GM08714 (cell line): ENCODE data around the gene EPHA10.
"Not testable (repeated sequence)": the region's sequence is repeated elsewhere in the genome, so short reads cannot be mapped to it uniquely, and the experiment has no call there.

ENCODE experiments used
- H3K4me3 ChIP-seq: fragments of 200-500 bp; sonication (Bioruptor generic); 2 replicates; pipeline ENCODE4 v1.5.1; 2014; ENCODE audit warnings: mild to moderate bottlenecking, low read length, inconsistent platforms
- ZNF274 ChIP-seq: IDR thresholded peaks from 2 replicates; pipeline ENCODE4 v1.6.1; 2012; ENCODE audit warnings: mild to moderate bottlenecking, low read depth, low read length

The EPHA10 gene

GRCh38 chr1:37697090-37697489, 67.8 kb downstream of the EPHA10 start:
- H3K4me3 ChIP-seq, result no peak overlapping the region
- TF ChIP-seq ZNF274, result no peak

GRCh38 chr1:37692834-37693175, 72.1 kb downstream of the EPHA10 start:
- H3K4me3 ChIP-seq, result peak overlapping the region; percentile 79
- TF ChIP-seq ZNF274, result no peak

GRCh38 chr1:37692078-37692833, 72.7 kb downstream of the EPHA10 start, which contains the start of gene CDCA8:
CDCA8 (plus strand) TSS chr1:37692516; CDS start chr1:37692691, 175 bp downstream.
- no peak for TF ChIP-seq ZNF274

GRCh38 chr1:37691497-37692077, 73.3 kb downstream of the EPHA10 start:
- TF ChIP-seq ZNF274, result no peak
- H3K4me3 ChIP-seq, result peak overlapping the region; percentile 81; the same call in 1 of the 2 replicates

More at GRCh38 chr1:37692078-37692833, 72.7 kb downstream of the EPHA10 start, which contains the start of gene CDCA8:
- H3K4me3 ChIP-seq, result peak within 1 kb of the TSS; percentile 81

DNA sequence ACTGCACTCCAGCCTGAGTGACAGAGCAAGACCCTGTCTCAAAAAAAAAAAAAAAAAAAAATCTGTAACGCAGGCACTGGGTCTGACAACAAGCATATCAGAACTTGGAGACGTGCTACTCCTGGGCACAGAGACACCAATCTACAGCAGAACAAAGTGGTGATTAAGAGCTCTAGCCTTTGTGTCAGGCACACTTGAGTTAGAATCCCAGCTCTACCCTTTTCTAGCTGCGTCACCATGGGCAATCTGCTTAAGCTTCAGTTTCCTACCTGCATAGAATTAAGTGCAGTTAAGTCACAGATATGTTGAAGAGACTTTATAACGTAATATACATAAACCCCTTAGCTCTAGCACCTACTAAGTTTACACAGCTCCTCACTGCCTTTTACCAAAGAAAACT, 76.0 kb downstream of the EPHA10 start:
- no peak for TF ChIP-seq ZNF274
- H3K4me3 ChIP-seq, result peak overlapping the region; percentile 81

GRCh38 chr1:37687764-37688163, 77.2 kb downstream of the EPHA10 start:
- not testable (repeated sequence) for H3K4me3 ChIP-seq

DNA sequence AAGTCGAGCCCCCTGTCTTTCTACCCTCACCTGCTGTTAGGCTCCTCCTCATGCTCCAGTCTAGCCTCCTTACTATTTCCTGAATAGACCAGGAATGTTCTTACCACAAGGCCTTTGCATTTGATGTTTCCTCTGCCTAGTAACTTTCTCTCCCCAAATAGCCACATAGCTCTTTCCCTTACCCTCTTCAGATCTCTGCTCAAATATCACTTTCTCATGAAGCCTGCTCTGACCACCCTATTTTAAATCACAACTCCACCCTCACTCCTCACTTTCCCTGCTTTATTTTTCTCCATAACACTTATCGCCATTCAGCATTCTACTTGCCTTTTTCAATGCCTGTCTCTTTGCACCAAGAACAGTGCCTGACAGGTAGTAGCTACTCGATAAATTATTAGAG, 79.2 kb downstream of the EPHA10 start:
- no peak for TF ChIP-seq ZNF274
- no peak overlapping the region for H3K4me3 ChIP-seq

DNA sequence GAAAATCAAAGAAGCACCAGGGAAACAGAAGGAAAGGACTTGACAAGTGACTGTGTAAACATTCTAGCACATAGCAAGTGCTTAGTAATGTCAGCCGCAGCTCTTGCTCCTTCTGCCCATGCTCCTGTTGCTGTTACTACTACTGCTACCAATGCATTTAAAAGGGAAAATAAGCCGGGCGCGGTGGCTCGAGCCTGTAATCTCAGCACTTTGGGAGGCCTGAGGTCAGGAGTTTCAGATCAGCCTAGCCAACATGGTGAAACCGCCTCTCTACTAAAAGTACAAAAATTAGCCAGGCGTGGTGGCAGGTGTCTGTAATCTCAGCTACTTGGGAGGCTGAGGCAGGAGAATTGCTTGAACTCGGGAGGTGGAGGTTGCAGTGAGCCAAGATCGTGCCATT, 80.7 kb downstream of the EPHA10 start:
- H3K4me3 ChIP-seq, result not testable (repeated sequence)

- TF ChIP-seq ZNF274, result no peak
- no peak overlapping the region for H3K4me3 ChIP-seq
Observed at GRCh38 chr1:37682334-37682987, 82.5 kb downstream of the EPHA10 start.

DNA sequence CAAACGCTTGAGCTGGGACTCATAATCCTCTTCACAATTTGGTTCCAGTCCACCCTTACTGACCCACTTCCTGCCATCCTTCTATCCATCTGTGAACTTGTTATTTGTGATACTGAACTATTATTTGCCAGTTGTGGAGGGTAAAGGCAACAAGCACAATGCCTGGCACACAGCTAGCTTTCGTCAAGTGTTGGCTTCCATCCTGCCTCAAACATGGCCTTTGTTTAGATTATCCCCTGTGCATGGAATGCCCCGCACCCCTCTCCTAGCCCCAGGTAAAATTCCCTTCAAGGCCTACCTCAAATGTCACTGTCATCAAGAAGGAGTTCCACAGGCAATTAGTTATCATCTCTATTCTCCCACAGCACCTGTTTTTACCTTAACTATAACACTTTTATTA, 84.0 kb downstream of the EPHA10 start:
- no peak overlapping the region for H3K4me3 ChIP-seq
- TF ChIP-seq ZNF274, result no peak

- no peak for TF ChIP-seq ZNF274
- no peak overlapping the region for H3K4me3 ChIP-seq
Observed at GRCh38 chr1:37677808-37678207, 87.1 kb downstream of the EPHA10 start.

GRCh38 chr1:37677143-37677439, 87.8 kb downstream of the EPHA10 start:
- no peak for TF ChIP-seq ZNF274
- no peak overlapping the region for H3K4me3 ChIP-seq

- peak overlapping the region; percentile 32; the same call in 1 of the 2 replicates for H3K4me3 ChIP-seq
- no peak for TF ChIP-seq ZNF274
Observed at GRCh38 chr1:37676281-37677142, 88.4 kb downstream of the EPHA10 start.

DNA sequence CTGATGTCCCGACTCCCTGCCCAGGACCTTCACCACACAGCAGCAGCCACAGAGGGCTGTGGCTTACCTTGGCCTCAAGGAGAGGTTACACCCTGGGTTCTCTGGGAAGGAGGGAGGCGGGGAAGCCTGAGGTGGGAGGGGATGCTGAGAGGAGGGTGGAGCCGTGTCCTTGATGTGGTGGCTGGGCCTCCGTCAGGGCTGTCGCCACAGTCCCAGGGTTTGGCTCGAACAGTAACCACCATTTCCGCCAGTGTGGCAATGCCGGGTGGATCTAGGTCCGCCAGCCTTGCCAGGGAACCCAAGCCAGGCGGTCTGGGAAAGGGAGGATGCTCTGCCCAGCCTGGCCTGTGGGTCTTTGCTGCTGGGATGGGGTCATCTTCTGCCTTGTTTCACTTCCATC, 91.0 kb downstream of the EPHA10 start:
- TF ChIP-seq ZNF274, result no peak
- H3K4me3 ChIP-seq, result no peak overlapping the region

DNA sequence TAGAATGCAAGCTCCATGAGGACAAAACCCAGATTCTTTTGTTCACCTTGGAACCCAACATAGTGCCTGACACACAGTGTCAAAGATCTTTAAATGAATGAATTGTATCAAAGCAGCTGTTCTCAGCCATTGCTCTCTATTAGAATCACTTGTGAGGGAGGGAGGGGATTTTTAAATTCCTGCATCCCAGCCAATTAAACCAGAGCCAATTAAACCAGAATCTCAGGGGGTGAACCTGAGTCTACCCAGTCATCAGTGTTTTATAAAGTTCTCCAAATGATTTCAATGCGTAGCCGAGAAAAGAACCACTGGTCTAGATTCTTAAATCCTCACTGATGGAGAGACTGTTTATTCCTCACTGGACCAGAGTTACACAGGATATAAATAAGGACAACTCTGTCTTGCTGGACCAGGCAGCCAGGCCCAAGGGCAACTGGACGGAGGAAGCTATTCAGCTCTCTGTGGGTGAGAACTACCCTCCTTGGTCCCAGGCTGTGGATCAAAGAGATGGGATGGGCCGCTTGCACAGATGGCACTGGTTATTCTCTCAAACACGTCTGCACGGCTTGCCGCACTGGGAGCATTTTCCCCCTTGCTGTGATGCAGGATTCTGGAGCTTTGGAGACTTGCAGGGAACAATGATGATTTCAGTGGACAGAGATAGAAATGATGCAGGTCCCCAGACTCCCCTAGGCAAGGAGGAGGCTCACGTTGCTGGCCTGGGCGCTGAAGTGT, 92.6 kb downstream of the EPHA10 start:
- TF ChIP-seq ZNF274, result no peak
- H3K4me3 ChIP-seq, result no peak overlapping the region
